Inflammatory macrophage treated with lipopolysaccharide for 1 hour (primary cell): Measurements from ENCODE around the gene TIGAR.

Source experiments
- DNase-seq, 2 donors: peaks; one replicate each; pipeline ENCODE4 v3.0.0-alpha.2; 2020 to 2022

TIGAR gene

DNA sequence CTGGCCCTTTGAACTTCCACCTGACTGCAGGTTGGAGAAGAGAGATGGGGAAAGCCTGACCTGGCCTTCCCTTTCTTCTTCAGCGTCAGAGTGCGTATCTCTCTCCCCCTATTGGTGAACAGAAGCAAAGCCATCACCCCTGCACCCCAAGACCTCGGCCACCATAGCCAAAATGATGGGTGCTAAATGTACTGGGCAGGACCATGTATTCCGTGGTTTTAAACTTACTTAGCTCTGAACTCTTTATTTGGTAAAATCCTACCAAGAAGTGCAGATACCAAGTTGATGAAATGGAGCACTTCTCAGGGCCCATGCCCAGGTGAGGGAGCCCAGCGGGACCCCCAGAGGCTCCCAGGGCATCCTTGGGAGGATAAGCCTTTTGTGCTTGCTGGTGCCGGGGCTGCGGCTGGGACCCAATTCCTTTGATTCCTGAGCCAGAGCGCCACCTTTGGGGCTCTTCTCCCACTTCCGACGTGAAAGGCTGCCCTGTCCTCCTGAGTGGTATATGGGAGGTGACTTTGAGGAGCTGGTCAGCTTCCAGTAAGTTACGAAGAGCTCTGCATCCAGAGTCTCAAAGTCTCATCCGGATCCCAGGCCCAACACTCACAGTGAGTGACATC, 38.0 kb upstream of the TIGAR start:
- no peak for DNase-seq

DNA sequence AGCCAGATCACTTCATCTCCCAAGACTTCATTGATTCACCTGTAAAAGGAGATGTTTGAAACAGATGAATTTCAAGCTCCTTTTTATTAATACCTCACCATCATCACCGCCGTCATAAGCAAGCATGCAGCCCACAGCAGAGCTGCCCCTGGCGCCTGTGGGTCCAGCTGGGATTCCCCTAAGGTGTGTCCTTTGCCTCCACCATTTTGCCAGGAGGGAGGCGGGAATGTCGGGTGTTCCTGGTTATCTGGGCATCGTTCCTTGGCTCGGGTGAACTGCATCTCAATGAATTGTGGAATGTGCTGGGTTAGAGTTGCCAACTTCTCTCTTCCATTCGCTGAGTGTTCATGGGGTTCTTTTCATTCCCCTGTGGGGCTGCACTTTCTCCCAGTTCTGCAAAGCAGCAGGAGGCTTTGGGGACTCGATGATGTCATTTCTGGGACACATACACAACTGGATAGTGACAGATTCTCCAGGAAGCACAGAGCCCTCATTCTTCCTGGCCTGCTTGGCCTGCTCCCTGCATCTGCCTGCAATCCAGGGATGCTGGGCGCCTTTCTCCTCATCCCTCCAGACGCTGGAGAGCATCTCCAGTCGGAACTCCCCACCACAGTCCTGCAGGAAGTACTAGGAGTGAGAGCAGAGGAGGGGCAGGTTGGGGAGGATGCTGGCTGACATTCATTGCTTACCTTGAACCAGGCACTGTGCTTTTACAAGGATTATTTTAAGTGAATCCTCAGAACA, 37.3 kb upstream of the TIGAR start:
- no peak for DNase-seq

DNA sequence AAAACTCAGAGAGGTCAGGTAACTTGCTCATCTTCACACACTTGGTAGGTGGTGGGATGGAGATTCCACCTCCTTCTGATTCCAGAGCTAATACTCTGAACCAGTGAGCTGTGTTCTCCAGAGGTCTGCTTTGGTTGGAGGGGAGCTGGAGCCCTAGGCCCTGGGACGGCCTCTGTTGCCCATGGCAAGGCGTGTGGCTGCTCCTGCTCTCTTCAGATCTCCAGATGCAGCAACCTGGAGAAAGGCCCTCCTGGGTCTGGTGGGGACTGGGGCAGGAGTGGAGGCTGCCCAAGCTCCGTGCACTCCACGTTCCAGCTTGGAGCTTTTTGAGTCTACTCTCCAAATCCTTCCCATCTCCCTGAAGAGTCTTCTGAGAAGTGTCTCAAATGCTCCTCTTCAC, 36.7 kb upstream of the TIGAR start:
- no peak for DNase-seq

DNA sequence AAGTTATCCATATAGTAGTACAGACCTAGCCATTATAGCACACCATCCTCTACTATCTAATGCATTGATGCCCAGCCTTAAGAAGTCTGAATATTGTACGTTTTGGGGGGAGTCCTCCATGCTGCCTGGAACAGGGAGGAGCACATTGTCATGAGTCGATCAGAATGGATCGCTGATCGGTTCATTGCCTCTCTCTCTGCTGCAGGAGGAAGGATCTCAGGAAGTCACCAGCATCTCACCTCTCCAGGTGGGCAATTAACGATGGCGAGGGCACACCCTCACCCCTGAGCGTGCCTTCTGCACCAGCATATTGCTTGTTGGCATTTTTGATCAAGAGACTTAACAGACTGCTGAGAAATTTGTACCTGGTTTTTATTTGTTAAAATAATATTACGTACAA, 35.9 kb upstream of the TIGAR start:
- DNase-seq: no peak

DNA sequence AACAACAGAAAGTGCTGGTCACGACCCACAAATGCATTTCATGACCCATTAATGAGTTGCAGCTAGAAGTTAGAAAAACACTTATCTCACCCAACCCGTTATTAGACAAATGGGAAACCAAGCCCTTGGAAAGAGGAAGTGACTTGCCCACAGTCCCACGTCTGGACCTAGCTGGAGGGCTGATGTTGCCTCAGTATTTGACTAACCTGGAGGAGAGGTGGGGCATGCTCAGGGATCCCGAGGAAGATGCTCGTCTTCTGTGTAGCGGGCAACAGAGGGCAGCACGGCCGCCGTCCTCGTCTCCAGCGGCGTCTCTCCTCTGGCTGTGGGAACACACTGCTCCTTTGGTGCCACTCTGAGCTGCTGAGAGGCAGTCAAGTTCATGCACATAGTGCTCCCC, 34.8 kb upstream of the TIGAR start:
- DNase-seq: peak; percentile 55 to 71

DNA sequence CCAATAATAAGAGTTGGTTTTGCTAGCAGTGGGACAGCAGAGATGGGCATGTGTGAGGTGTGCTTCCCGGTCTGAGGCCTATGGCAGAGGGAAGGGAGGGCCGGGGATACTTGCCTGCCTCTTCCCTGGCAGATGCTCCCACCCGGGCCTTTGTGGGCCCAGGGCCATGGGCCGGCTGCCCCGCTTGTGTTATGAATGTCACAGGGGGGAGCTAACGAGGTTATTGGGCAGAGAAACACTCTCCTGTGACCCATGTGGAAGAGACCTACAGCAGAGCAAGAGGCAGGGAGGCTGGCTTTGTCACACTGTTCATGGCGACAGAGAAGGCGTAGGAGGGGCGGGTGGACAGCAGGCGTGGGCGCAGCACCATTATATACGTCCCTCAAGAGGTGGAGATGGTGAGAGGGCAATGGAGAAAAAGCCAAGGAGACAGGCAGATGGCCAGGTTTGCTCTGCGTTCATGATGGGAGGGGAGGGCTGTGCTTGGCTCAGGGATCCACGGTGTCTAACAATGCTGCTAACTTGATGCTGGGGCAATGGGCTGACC, 34.2 kb upstream of the TIGAR start:
- no peak for DNase-seq

DNA sequence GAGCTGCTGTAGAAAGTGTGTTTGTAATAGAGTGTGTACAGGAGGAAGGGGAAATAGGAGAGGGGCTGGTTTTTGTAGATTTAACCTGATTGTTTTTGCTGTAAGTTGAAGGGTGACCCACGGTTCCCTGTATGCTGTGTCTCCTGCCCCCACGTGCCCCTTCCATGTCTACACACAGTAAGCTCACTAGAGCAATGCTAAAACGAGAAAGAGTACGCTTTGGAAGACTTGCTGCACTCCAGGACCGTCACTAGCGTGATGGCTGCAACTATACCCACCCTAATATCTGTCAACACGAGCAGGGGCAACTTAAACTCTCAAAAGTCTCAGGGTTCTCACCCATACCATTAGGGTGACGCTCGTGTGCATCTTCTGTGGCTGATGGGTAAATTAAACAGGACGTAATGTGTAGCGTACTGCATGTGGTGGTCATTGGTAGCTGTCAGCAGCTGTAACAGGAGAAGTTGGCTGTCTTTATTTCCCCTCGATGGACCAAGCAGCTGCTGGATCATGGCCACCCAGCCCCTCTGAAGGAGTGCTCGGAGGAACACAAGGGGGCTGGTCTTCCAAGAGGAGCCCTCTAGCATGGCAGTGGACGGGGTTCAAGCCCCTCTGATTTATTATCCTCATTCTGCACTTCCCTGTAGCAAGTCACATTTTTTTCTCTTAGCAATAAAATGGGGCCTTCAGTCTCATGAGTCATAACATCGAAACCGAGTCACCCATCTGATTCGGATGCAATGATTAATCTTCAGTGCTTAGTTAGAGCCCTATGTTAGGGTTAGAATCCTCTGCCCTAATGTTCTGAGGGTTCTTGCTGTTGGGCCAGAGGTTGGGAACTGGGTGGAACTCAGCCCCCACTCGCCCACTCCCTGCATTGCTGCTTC, 33.4 kb upstream of the TIGAR start:
- DNase-seq: peak; percentile 58 to 74

DNA sequence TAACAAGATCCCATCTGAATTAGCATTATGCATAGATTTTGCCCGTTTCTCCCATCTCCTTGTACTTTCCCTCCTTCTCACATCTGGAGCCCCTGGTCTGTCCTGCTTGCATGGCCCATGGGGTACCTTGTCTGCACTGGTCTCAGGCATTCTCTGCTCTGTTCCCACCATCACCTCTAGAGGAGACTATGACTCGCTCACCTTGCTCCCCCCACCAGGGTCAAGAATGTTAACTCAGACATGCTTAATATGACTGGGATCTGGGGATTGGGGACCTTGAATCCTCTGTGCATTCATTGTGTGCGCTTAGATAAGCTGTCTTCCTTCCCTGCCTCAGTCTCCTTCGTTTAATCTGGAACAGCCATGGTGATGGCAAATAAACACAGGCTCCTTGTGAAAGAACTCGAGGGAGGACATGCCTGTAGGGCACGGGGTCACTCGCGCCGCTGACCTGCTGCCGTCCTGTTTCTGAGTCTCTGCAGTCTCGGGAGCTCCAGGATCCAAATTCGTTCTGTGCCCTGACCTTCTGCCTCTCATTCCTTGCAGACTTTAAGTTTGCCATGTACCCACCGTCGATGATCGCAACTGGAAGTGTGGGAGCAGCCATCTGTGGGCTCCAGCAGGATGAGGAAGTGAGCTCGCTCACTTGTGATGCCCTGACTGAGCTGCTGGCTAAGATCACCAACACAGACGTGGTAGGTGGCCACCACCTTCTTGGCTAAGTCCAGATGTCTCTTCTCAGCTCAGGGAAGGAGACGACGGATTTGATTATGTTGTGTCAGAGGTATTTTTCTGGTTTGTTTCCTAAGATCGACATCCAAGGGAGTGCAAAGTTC, 32.5 kb upstream of the TIGAR start:
- peak; percentile 53 to 86 for DNase-seq

DNA sequence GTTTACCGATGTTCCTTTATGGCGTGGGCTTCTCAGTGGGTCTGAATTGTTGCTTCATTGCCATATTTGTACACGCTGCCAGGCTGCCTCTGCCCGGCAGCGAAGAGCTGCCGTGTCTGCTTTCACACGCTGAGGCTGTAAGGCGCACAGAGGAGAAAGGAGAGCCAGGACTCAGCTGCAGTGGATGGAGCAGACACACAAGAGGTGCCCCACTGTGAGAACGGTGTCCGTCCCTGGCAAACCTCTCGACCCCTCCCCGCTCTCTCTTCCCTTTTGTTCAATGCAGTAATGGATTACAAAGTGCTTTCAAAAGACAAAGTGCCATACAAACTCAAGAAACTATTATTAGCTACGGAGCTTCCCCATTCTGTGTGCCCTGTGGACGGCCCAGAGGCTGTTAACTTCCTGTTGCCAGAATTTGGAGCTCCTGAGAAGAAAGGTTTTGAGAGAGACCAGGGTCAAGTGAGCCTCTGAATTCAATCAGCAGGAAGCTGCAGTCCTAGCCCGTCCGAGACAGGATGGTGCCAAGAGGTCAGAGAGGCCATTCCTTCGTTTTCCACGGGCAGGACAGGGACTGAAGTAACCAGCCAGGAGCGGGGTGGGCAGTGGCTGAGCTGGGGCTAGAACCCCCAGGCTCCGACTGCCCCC, 31.7 kb upstream of the TIGAR start:
- DNase-seq: peak; percentile 78 to 81

DNA sequence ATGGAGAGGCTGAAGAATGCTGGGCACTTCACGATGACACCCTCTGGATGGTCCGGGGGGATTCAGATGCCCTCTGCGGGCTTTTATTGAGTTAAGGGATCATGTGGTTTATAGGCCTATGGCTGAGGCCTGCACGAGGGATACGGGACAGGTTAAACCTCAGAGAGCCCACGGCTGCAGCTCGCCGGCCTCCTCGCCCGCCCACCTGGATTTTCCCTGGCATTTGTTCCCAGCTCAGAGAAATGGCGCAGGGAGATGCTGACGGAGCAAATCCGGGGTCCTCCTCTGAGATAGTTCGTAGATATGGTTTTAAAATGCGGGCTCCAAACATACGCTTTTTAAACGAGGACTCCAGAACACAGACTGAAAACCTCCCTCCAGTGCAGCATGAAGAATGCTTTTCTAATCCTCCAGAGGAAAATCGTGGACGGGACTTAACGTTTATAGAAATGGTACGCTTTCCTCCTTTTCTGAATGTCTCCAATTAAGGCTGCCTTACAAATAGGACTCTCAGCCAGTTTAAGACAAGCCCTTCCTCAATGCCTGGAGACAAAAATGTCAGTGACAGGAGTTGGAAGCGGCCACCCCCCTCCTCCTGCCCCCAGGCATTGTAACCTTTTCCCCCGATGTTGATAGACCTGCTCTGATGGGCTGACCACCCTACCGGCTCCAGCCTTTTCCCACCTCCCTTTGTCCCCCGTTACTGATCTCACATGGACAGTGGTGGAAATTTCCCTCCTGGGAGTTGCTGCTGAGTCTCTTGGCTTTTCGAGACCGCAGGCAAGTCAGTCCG, 30.8 kb upstream of the TIGAR start:
- no peak for DNase-seq

DNA sequence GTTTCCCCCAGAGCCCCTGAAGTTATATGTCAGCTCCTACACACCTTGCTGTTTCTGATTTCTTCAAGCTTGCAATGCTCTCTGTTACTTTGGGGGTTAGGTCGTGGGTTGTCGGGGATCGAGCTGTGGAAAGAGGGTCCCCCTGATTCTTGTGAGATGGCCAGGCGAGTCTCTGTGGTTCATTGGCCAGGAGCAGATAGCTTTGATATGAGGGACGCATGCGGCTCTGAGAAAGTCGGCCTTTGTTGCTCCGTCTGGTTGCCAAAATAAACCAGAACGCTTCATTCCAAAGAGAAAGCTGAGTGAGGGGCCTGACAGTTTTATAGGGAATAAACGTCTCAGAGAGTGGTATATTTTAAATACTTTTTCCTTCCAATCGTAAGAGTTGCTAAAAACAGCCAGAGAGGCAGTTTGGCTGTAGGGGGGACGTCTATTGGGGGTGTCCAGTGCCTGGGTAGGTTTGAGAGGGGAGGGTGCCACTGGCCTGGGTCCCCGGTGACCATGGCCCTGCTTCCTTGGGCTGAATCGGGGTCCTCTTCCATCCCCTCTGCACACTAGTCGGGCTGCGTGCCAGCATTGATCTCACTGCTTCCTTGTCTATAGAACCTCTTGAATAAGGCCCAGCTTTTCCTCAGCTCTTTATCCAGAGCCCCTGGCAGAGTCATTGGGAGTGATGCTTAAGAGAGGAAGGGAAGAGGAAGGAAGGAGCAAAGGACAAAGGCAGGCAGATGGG, 28.5 kb upstream of the TIGAR start:
- DNase-seq: no peak

DNA sequence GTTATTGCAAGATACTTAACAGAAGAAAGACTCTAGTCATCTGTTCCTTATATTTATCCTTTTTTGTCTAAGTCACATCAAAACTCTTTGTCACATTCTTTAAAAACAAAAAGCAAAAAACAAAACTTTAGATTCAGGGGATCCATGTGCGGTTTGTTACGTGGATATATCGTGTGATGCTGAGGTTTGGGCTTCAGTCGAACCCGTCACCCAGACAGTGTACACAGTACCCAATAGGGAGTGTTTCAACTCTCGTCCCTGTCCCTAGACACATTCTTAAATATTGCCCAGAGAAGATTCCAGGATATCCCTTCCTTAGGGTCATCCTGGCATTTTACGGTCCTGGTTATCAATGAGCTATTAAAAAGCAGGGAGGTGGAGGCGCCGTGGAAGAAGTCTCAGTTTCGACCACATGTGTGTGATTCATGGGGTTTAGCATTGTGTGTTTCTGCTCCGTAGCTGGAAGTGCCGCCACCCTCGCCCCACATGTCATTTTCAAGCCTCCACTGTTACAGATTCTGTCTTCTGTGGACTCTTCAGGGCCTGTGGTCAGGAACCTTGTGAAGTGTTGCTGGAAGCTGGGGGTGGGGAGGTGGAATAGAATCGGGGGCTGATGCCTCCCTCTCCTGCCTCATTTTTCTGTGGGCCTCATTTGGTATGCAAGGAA, 27.6 kb upstream of the TIGAR start:
- peak; percentile 3 to 65 for DNase-seq

DNA sequence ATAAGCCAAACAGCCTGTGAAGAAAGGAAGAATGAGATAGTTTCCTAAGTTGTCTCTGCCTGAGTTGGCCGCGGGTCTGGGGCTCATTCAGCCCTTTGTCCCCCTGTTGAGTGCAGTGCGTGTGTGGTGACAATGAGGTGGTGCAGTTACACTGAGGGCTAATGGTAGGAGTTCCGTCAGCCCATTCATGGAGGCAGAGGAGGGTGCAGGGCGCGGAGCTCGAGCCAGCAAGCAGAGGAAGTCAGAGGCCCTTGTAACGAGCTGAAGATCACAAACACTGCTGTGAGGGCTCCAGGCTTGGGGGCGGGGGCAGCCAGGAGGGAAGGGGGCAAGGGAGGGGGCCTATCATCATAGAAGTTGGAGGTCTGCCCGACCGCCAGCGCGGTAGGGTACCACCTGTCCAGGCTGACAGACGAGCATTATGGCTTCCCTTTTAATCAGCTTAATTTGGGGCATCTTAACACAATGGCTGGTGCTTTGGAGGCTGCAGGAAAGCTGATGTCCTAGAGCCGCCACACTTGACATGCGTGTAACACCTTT, 27.0 kb upstream of the TIGAR start:
- no peak for DNase-seq

DNA sequence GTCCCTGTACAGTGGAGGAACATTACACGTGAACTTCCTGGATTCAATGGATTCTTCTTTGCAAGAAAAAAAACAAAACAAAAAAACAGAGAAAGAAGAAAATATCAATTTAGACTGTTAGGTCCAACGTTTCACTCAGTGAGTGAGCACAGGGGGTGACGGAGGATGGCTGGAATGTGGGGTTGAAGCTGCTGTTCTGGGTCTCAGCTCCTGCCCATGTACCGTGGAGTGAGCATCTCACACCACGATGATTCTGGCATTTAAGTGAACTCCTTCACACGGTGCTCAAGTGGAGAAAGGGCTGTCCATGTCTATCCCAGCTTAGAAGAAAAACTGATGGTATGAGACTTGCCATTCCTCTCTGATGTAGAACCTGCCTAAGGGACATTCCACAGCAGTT, 24.3 kb upstream of the TIGAR start:
- no peak for DNase-seq

DNA sequence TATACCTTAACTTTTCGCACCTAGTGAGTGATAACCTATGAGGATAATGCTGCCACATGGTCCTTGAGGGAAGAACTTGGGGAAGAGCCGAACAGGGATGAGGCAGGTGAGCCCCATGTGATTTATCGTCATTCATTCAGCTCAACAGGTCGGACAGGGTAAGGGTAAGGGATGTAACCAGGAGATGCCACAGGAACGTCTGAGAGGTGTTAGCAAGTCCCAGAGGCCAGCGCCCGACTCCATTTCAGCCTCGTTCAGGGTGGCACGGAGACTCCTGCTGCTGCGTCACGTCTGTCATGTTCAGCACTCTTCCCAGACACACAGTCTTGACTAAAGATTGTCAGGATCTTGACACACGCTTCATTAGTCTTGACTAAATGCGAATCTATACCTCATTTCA, 23.4 kb upstream of the TIGAR start:
- DNase-seq: no peak

DNA sequence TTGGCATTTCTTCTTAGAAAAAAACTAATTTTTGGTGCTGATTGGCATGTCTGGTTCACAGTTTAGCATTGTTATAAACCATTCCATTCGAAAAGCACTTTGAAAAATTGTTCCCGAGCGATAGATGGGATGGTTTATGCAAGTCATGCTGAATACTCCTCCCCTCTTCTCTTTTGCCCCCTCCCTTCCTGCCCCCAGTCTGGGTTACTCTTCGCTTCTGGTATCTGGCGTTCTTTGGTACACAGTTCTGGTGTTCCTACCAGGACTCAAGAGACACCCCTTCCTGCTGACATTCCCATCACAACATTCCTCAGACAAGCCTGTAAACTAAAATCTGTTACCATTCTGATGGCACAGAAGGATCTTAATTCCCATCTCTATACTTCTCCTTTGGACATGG, 20.1 kb upstream of the TIGAR start:
- DNase-seq: no peak

DNA sequence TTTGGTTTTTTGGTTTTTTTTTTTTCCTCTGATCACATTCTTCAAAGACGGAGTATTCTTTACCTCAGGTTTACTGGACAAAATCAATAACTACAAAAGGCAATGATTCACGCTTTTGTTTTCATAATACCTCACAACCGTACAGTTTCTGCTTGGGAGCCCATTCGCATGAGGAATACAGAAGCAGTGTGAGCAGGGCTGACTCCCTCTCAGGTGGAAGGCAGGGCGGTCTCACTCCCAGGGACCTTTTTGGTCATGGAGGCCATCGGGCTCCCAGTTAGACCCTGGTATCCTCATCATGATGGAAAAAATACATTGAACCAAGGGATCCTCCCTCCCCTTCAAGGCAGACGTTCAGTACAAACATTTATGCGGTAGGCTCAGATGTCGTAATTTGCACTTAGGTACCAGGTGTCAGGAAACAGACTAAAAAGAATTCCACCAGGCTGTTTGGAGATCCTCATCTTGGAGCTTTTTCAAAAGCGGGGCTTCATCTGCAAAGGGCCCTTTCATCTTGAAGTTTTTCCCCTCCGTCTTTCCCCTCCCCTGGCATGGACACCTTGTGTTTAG, 19.0 kb upstream of the TIGAR start:
- no peak for DNase-seq

DNA sequence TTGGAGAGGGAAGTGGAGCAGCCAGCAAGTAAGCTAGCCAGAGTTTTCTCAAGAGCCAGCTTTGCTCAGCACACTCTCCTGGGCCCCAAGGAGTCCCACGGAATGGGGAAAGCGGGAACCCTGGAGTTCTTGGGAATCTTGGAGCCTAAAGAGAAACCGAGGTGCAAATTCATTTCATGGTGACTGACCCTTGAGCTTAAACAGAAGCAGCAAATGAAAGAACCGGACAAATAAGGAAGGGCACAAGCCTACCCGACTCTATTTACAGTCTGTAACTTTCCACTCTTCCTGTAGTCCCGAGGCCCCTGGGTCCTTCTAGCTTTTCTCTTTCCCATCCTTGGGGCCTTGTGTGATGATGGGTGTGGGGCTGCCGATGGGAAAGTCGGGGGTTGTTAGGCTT, 18.1 kb upstream of the TIGAR start:
- no peak for DNase-seq

DNA sequence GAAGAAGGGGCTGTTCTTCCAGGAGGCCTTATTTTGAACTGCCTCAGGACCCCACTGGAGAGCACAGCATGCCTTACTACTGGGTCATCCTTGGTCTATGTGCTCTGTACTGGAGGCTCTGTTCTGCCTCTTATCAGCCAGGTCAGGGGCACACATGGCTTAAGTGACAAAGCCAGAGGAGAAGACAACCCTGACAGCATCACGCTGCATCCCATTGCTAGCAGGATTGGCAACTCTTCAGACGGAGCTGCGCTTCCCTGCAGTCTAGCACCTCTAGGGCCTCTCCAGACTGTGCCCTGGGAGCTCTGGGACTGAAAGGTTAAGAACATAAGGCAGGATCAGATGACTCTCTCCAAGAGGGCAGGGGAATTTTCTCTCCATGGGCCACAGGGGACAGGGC, 17.3 kb upstream of the TIGAR start:
- no peak for DNase-seq
